Caco-2 (cell line): ENCODE data around the gene RAP2A. TPM values are rescaled to one million over a fixed set of nuclear protein-coding genes. Genes with fewer than 3 reads are reported as not detected.

Source experiments
- BruUV-seq: library from RNA; stranded (reverse); fragments of 400-500 nt; replicated peaks from 2 replicates; lab custom pipeline; 2021; lab: Mats Ljungman, UMichigan
- CTCF ChIA-PET: fragments of 300-600 bp; sonication (Branson Sonifier 250); formaldehyde crosslinking; loops from one replicate; lab custom pipeline; 2022; ENCODE audit warnings: antibody characterized with exemption; lab: Charles Lee
- POLR2A ChIA-PET: fragments of 300-600 bp; sonication (Branson Sonifier 250); formaldehyde crosslinking; loops from one replicate; lab custom pipeline; 2022; ENCODE audit warnings: antibody characterized with exemption; lab: Charles Lee
- DNase-seq, 2 experiments: peaks; one replicate each; pipeline versions ENCODE4 v3.0.0 to v3.0.0-alpha.2; 2020 to 2022
- H3K27me3 ChIP-seq: replicated peaks from 2 replicates; pipeline ENCODE4 v1.6.0; 2011; ENCODE audit warnings: low read length; ENCODE audit not compliant: control insufficient read depth, insufficient read depth
- H3K36me3 ChIP-seq: 2 replicates; pipeline ENCODE4 v1.5.1; 2011; ENCODE audit warnings: low read length; ENCODE audit not compliant: control insufficient read depth, insufficient read depth
- H3K4me1 ChIP-seq: fragments of 250-450 bp; sonication (Bioruptor Pico); 2 replicates; pipeline ENCODE4 v1.5.1; 2020; ENCODE audit warnings: mild to moderate bottlenecking
- H3K4me3 ChIP-seq: 2 replicates; pipeline ENCODE4 v1.5.1; 2011; ENCODE audit warnings: low read depth, mild to moderate bottlenecking, control low read depth, low read length
- H3K9me3 ChIP-seq: fragments of 250-450 bp; sonication (Bioruptor Pico); 2 replicates; pipeline ENCODE4 v1.5.1; 2020; ENCODE audit warnings: mild to moderate bottlenecking, moderate library complexity
- H3K27ac Mint-ChIP-seq: one replicate; pipeline ENCODE4 v1.8.0; 2022; ENCODE audit warnings: mixed read lengths; ENCODE audit not compliant: unreplicated experiment
- H3K27me3 Mint-ChIP-seq: one replicate; pipeline ENCODE4 v1.8.0; 2022; ENCODE audit warnings: mixed read lengths; ENCODE audit not compliant: insufficient read depth, unreplicated experiment
- H3K36me3 Mint-ChIP-seq: one replicate; pipeline ENCODE4 v1.8.0; 2022; ENCODE audit warnings: mild to moderate bottlenecking, mixed read lengths; ENCODE audit not compliant: insufficient read depth, unreplicated experiment
- H3K4me1 Mint-ChIP-seq: one replicate; pipeline ENCODE4 v1.8.0; 2022; ENCODE audit warnings: low read depth, mixed read lengths; ENCODE audit not compliant: unreplicated experiment
- H3K4me3 Mint-ChIP-seq: one replicate; pipeline ENCODE4 v1.8.0; 2022; ENCODE audit warnings: mild to moderate bottlenecking, moderate library complexity, mixed read lengths; ENCODE audit not compliant: unreplicated experiment
- H3K9me3 Mint-ChIP-seq: one replicate; pipeline ENCODE4 v1.8.0; 2022; ENCODE audit warnings: mixed read lengths; ENCODE audit not compliant: unreplicated experiment
- CTCF ChIP-seq, 2 experiments: fragments of 200-600 bp in 1 of 2; IDR thresholded peaks; 1 replicate in 1 of 2; 2 replicates in 1 of 2; pipeline versions ENCODE4 v1.5.1 to v1.8.0; 2011 to 2022; ENCODE audit warnings: antibody characterized with exemption in 1 of 2, control low read depth in 1 of 2, inconsistent platforms in 1 of 2, low read depth in 1 of 2, low read length in 1 of 2, mild to moderate bottlenecking in 1 of 2, moderate library complexity in 1 of 2; ENCODE audit not compliant: insufficient read depth in 1 of 2, severe bottlenecking in 1 of 2, unreplicated experiment in 1 of 2
- intact Hi-C: fragments of 100-400 bp; cut with micrococcal nuclease; formaldehyde crosslinking; loops from one replicate; pipeline ENCODE4 v1.10.0; 2022; ENCODE audit not compliant: unreplicated experiment
- total RNA-seq: library from RNA; stranded (reverse); gene quantifications from 2 replicates; pipeline ENCODE4 v1.2.3, GENCODE V29; 2022

RAP2A gene
- total RNA-seq, 1 experiment from 2014 or later = 19.7 TPM

DNA sequence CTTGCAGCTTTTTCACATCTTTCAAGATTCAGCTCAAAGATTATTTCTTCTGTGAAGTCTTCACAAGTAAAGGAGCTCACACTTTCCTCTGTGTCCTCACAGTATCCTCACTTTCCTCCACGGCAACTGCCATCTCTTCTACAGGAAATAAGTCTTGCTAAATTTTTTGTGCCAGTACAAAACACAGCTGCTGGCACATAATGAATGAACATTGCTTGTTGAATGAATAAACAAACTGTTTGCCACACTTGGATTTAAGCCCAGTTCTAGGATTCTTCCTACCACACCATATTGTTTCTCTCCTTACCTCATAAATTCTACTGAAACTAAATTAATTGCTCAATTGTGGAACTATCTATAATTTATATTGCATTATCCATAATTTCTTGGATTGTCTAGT is 59.5 kb downstream of the RAP2A start:
- intact Hi-C loops = no loop called here
- Mint-ChIP-seq H3K27ac (no peak overlapping the region), H3K4me1 (no peaks in the 10 kb centered on the region), H3K36me3 (no peaks in the 10 kb centered on the region), H3K4me3 (no peak overlapping the region), H3K27me3 (no peaks in the 10 kb centered on the region), H3K9me3 (peaks cover 19% of the 10 kb centered on the region)
- Histone ChIP-seq H3K27me3 (no peaks in the 10 kb centered on the region), H3K4me1 (no peaks in the 10 kb centered on the region), H3K9me3 (peaks cover 13% of the 10 kb centered on the region), H3K4me3 (no peak overlapping the region), H3K36me3 (no peaks in the 10 kb centered on the region)
- TF ChIP-seq CTCF (IDR thresholded peaks at IDR 0.05; ENCODE audit: insufficient read depth in 1 of 2, low read depth in 1 of 2, low read length in 1 of 2, severe bottlenecking in 1 of 2, unreplicated experiment in 1 of 2) = no peak
- BruUV-seq = no TSS peak
- no peak for DNase-seq
- POLR2A ChIA-PET = no interaction called here
- CTCF ChIA-PET = no interaction called here

- no peaks in the 10 kb centered on the region for H3K27me3 Mint-ChIP-seq
- no peaks in the 10 kb centered on the region for H3K36me3 Mint-ChIP-seq
- peaks cover 10% of the 10 kb centered on the region for H3K9me3 Mint-ChIP-seq
- TF ChIP-seq CTCF (IDR thresholded peaks at IDR 0.05; ENCODE audit: insufficient read depth in 1 of 2, low read depth in 1 of 2, low read length in 1 of 2, severe bottlenecking in 1 of 2, unreplicated experiment in 1 of 2) = no peak
- Histone ChIP-seq H3K4me1 (no peaks in the 10 kb centered on the region), H3K9me3 (peaks cover 7% of the 10 kb centered on the region), H3K4me3 (no peak overlapping the region), H3K27me3 (no peaks in the 10 kb centered on the region), H3K36me3 (no peaks in the 10 kb centered on the region)
- H3K4me1 Mint-ChIP-seq = no peaks in the 10 kb centered on the region
- no TSS peak for BruUV-seq
- ChIA-PET CTCF (no interaction called here), POLR2A (no interaction called here)
- H3K27ac Mint-ChIP-seq = no peak overlapping the region
- H3K4me3 Mint-ChIP-seq = no peak overlapping the region
- intact Hi-C loops = no loop called here
- DNase-seq = no peak
Observed at GRCh38 chr13:97495678-97496077, 61.7 kb downstream of the RAP2A start.

DNA sequence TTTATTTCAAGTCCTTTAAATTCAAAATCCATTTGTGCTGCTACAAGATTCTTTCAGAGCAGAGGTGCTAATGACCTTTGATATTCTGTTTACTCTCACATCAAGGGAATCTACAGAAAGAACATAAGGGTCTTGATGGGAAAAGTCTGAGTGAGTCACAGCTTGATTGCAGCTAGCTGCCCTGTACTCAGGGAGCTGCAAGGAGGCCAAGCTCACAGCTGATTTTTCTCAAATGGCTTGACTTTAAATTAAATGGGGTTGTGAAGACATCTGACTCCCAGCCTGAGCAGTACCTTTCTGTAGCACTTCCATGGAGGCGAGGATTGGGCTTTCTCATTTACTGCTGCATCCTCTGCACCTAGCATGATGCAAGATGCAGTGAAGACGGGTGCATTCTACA is 62.5 kb downstream of the RAP2A start:
- Mint-ChIP-seq H3K9me3 (peaks cover 2% of the 10 kb centered on the region), H3K27ac (no peak overlapping the region), H3K4me3 (no peak overlapping the region), H3K36me3 (no peaks in the 10 kb centered on the region), H3K27me3 (no peaks in the 10 kb centered on the region), H3K4me1 (no peaks in the 10 kb centered on the region)
- no peak for DNase-seq
- no peaks in the 10 kb centered on the region for H3K36me3 ChIP-seq
- POLR2A ChIA-PET = no interaction called here
- CTCF ChIA-PET = no interaction called here
- intact Hi-C loops = no loop called here
- no peak for TF ChIP-seq CTCF (IDR thresholded peaks at IDR 0.05; ENCODE audit: insufficient read depth in 1 of 2, low read depth in 1 of 2, low read length in 1 of 2, severe bottlenecking in 1 of 2, unreplicated experiment in 1 of 2)
- no peaks in the 10 kb centered on the region for H3K27me3 ChIP-seq
- no peaks in the 10 kb centered on the region for H3K9me3 ChIP-seq
- no peaks in the 10 kb centered on the region for H3K4me1 ChIP-seq
- no peak overlapping the region for H3K4me3 ChIP-seq
- no TSS peak for BruUV-seq
